BLaER1 treated with 17β-estradiol and CSF1 and Interleukin-3, amounts not matched to agents 10 nM and 100 nM (cell line): Measurements from ENCODE around the gene TMEM182.

Experiments used
- H3K27ac ChIP-seq, 11 experiments: shearing (Covaris generic); formaldehyde crosslinking; 2 replicates each; pipeline ENCODE4 v1.8.1; 2022
- H3K27me3 ChIP-seq, 11 experiments: shearing (Covaris generic); formaldehyde crosslinking; 2 replicates each; pipeline ENCODE4 v1.8.1; 2022
- H3K36me3 ChIP-seq, 11 experiments: shearing (Covaris generic); formaldehyde crosslinking; 2 replicates each; pipeline ENCODE4 v1.8.1; 2022
- H3K4me1 ChIP-seq, 10 experiments: shearing (Covaris generic); formaldehyde crosslinking; 2 replicates each; pipeline ENCODE4 v1.8.1; 2022
- H3K4me2 ChIP-seq, 11 experiments: shearing (Covaris generic); formaldehyde crosslinking; 2 replicates each; pipeline ENCODE4 v1.8.1; 2022
- H3K4me3 ChIP-seq, 10 experiments: shearing (Covaris generic); formaldehyde crosslinking; 2 replicates each; pipeline ENCODE4 v1.8.1; 2022
- H3K9ac ChIP-seq, 11 experiments: shearing (Covaris generic); formaldehyde crosslinking; 2 replicates each; pipeline ENCODE4 v1.8.1; 2022
- H3K9me3 ChIP-seq, 11 experiments: shearing (Covaris generic); formaldehyde crosslinking; replicated peaks in 1 of 11; 2 replicates each; pipeline ENCODE4 v1.8.1; 2022
- H4K20me1 ChIP-seq, 11 experiments: shearing (Covaris generic); formaldehyde crosslinking; 2 replicates each; pipeline ENCODE4 v1.8.1; 2022
- Cebpa-rat ChIP-seq, 11 experiments: shearing (Covaris generic); IDR thresholded peaks; 2 replicates each; pipeline ENCODE4 v1.8.1; 2022

The TMEM182 gene

DNA sequence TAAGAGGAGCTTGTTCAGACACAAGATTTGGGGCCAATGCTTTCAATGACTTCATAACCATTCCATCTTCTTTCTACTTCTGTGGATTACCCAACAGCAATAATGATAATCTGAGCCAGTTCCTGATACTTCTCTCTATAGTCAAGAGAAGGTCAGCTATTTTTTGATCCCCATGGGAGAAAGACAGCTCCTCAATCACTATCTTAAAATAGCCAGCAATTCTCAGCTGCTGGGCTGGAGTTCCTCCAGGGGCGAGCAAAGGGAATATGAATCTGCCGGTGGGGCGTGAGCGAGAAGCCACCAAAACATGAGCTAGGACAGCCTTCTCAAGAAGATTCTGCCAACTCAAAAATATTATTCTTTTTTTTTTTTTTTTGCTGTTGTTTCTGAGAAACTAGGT lies at the start of gene TMEM182:
TSS of gene TMEM182 (plus strand) at position 269 of the 400 bp plus-strand sequence. CDS start 187 bp downstream, outside the sequence.
- no peak for TF ChIP-seq Cebpa-rat (IDR thresholded peaks at IDR 0.05)
- peaks cover 0 to 12% (median 4%) of the 10 kb centered on the region in 11 experiments; a peak in 11 of 22 replicates for H3K36me3 ChIP-seq
- H3K4me3 ChIP-seq = no peak within 1 kb of the TSS
- peaks cover 14 to 25% (median 17%) of the 10 kb centered on the region in 10 experiments for H3K4me1 ChIP-seq
- peak within 1 kb of the TSS in 10 of 11 experiments; percentile 25 to 72 (median 53); a peak in 18 of 22 replicates for H3K4me2 ChIP-seq
- peaks cover 0 to 9% (median 0%) of the 10 kb centered on the region in 11 experiments; a peak in 5 of 22 replicates for H3K9me3 ChIP-seq
- H4K20me1 ChIP-seq = no peaks in the 10 kb centered on the region
- H3K9ac ChIP-seq = no peak within 1 kb of the TSS
- no peaks in the 10 kb centered on the region for H3K27me3 ChIP-seq
- no peak within 1 kb of the TSS for H3K27ac ChIP-seq

GRCh38 chr2:102717308-102718018 lies 44.4 kb upstream of the TMEM182 start:
- Histone ChIP-seq H3K9me3 (peaks cover 0 to 6% (median 0%) of the 10 kb centered on the region in 11 experiments; a peak in 2 of 22 replicates), H3K27ac (no peak overlapping the region), H3K4me1 (peaks cover 0 to 20% (median 13%) of the 10 kb centered on the region in 10 experiments; a peak in 15 of 20 replicates), H4K20me1 (no peaks in the 10 kb centered on the region), H3K27me3 (no peaks in the 10 kb centered on the region), H3K36me3 (peaks cover 49 to 68% (median 58%) of the 10 kb centered on the region in 11 experiments), H3K9ac (no peak overlapping the region), H3K4me2 (peak overlapping the region in 9 of 11 experiments; percentile 7 to 42 (median 18); a peak in 9 of 22 replicates), H3K4me3 (no peak overlapping the region)
- TF ChIP-seq Cebpa-rat (IDR thresholded peaks at IDR 0.05) = no peak

- H3K9ac ChIP-seq = no peak overlapping the region
- H3K27me3 ChIP-seq = no peaks in the 10 kb centered on the region
- H3K4me2 ChIP-seq = no peak overlapping the region
- H3K27ac ChIP-seq = no peak overlapping the region
- peaks cover 61 to 80% (median 70%) of the 10 kb centered on the region in 11 experiments for H3K36me3 ChIP-seq
- no peak for TF ChIP-seq Cebpa-rat (IDR thresholded peaks at IDR 0.05)
- peaks cover 0 to 20% (median 13%) of the 10 kb centered on the region in 10 experiments; a peak in 15 of 20 replicates for H3K4me1 ChIP-seq
- H3K9me3 ChIP-seq = peaks cover 0 to 6% (median 0%) of the 10 kb centered on the region in 11 experiments; a peak in 2 of 22 replicates
- no peaks in the 10 kb centered on the region for H4K20me1 ChIP-seq
- no peak overlapping the region for H3K4me3 ChIP-seq
Observed at GRCh38 chr2:102718387-102719316, 43.2 kb upstream of the TMEM182 start.

DNA sequence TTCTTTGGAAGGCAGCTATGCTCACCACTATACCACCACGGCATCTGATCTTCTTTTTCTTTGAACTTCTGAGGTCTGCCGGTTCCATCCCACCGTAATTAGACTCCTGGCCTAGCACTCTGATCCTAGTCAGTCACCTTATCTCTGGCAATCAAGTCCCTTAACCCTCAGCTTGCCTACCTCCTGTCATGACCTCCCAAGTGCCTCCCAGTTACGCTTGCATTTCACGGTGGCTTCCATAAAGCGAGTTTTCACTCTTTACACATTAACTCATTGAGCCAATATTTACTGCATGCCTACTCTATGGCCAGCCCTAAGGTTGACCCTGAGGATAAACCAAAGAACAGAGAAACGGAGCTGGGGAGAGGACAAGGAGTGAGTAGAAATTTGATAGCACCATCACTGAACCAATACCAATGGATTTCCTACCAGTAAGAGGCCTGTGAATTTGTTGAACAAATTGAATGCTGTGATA lies 37.8 kb upstream of the TMEM182 start:
- Histone ChIP-seq H3K4me1 (no peaks in the 10 kb centered on the region), H3K9me3 (no peaks in the 10 kb centered on the region), H3K9ac (no peak overlapping the region), H3K36me3 (peaks cover 77 to 95% (median 88%) of the 10 kb centered on the region in 11 experiments), H3K4me3 (no peak overlapping the region), H3K27ac (no peak overlapping the region), H3K27me3 (no peaks in the 10 kb centered on the region), H3K4me2 (no peak overlapping the region), H4K20me1 (no peaks in the 10 kb centered on the region; a peak in 1 of 22 replicates)
- no peak for TF ChIP-seq Cebpa-rat (IDR thresholded peaks at IDR 0.05)

- Histone ChIP-seq H4K20me1 (no peaks in the 10 kb centered on the region; a peak in 1 of 22 replicates), H3K4me3 (no peak overlapping the region), H3K9ac (no peak overlapping the region), H3K9me3 (no peaks in the 10 kb centered on the region), H3K4me1 (no peaks in the 10 kb centered on the region), H3K36me3 (peaks cover 72 to 95% (median 86%) of the 10 kb centered on the region in 11 experiments), H3K4me2 (no peak overlapping the region), H3K27ac (no peak overlapping the region), H3K27me3 (no peaks in the 10 kb centered on the region)
- no peak for TF ChIP-seq Cebpa-rat (IDR thresholded peaks at IDR 0.05)
Observed at GRCh38 chr2:102724553-102724952, 37.3 kb upstream of the TMEM182 start.

GRCh38 chr2:102726128-102727087 lies 35.4 kb upstream of the TMEM182 start:
- Histone ChIP-seq H3K27ac (no peak overlapping the region), H3K9ac (no peak overlapping the region), H3K36me3 (peaks cover 72 to 95% (median 84%) of the 10 kb centered on the region in 11 experiments), H3K4me3 (no peak overlapping the region), H3K27me3 (no peaks in the 10 kb centered on the region), H3K4me2 (no peak overlapping the region), H4K20me1 (peaks cover 0 to under 1% (median 0%) of the 10 kb centered on the region in 11 experiments; a peak in 1 of 22 replicates), H3K4me1 (no peaks in the 10 kb centered on the region), H3K9me3 (no peaks in the 10 kb centered on the region)
- TF ChIP-seq Cebpa-rat (IDR thresholded peaks at IDR 0.05) = no peak

- peak overlapping the region in 2 of 11 experiments; percentile 69 to 80; a peak in 4 of 22 replicates for H3K27ac ChIP-seq
- TF ChIP-seq Cebpa-rat (IDR thresholded peaks at IDR 0.05) = no peak; a peak in 1 of 22 replicates
- H3K36me3 ChIP-seq = peaks cover 15 to 24% (median 21%) of the 10 kb centered on the region in 11 experiments; a peak in 21 of 22 replicates
- no peaks in the 10 kb centered on the region for H3K9me3 ChIP-seq
- peaks cover 24 to 39% (median 29%) of the 10 kb centered on the region in 10 experiments for H3K4me1 ChIP-seq
- H4K20me1 ChIP-seq = peaks cover 0 to 23% (median 3%) of the 10 kb centered on the region in 11 experiments; a peak in 5 of 22 replicates
- peak overlapping the region; percentile 66 to 92 (median 88) for H3K4me3 ChIP-seq
- peak overlapping the region; percentile 81 to 100 (median 92) for H3K4me2 ChIP-seq
- no peaks in the 10 kb centered on the region for H3K27me3 ChIP-seq
- peak overlapping the region in 10 of 11 experiments; percentile 79 to 90 (median 84); a peak in 14 of 22 replicates for H3K9ac ChIP-seq
Observed at GRCh38 chr2:102735416-102736109, 26.3 kb upstream of the TMEM182 start.
